Testis (tissue), 3 donors: ENCODE results near the gene KAT6B. TPM values are rescaled to one million over a fixed set of nuclear protein-coding genes. Genes with fewer than 3 reads are reported as not detected.

ENCODE experiments used
- DNase-seq: peaks from one replicate; pipeline ENCODE4 v3.0.0-alpha.2; 2019
- H3K27ac ChIP-seq, 2 donors: fragments of 200-600 bp; sonication (generic); one replicate each; pipeline ENCODE4 v1.5.1; 2019
- H3K27me3 ChIP-seq: fragments of 200-600 bp; sonication (generic); one replicate; pipeline ENCODE4 v1.5.1; 2019
- H3K36me3 ChIP-seq: fragments of 200-600 bp; sonication (generic); one replicate; pipeline ENCODE4 v1.5.1; 2017; ENCODE audit warnings: low read depth; ENCODE audit errors: missing control alignments
- H3K4me1 ChIP-seq: fragments of 200-600 bp; sonication (generic); one replicate; pipeline ENCODE4 v1.5.1; 2019
- H3K4me3 ChIP-seq, 2 donors: fragments of 200-600 bp; sonication (generic); one replicate each; pipeline ENCODE4 v1.5.1; 2017 to 2019
- H3K9me3 ChIP-seq: fragments of 200-600 bp; sonication (generic); one replicate; pipeline ENCODE4 v1.5.1; 2017
- POLR2A ChIP-seq: fragments of 450-650 bp; IDR thresholded peaks from one replicate; pipeline ENCODE4 v1.6.1; 2017; ENCODE audit warnings: antibody characterized with exemption, mild to moderate bottlenecking, moderate library complexity
- WGBS, 2 donors: methylation state at CpG; one replicate each; pipeline ENCODE4 v1.1.5; 2018; 5-methylcytosine and 5-hydroxymethylcytosine counted together
- intact Hi-C: fragments of 100-400 bp; cut with DNase I; formaldehyde crosslinking; loops from one replicate; pipeline ENCODE4 v1.15.1; 2023; ENCODE audit warnings: low total_unique reads
- polyA plus RNA-seq: library from polyadenylated mRNA; stranded (reverse); fragments of 350-450 nt; fragmentation: Illumina TruSeq; extraction: RNeasy Lipid Tissue Mini Kit (QIAGEN cat#74804); gene quantifications from one replicate; pipeline ENCODE4 v1.2.3, GENCODE V29; 2014; ENCODE audit warnings: low read depth, low replicate concordance; ENCODE audit not compliant: insufficient read depth
- total RNA-seq, 2 donors: library from RNA; depleted of rRNA; stranded (reverse); fragments of >200 nt; gene quantifications; one replicate each; pipeline ENCODE4 v1.2.3, GENCODE V29; 2016
- TF ChIP-seq, protein P1 (sequence below), 3 experiments: fragments of 450-650 bp in 2 of 3; fragments of 200-600 bp in 1 of 3; sonication (generic) in 1 of 3; IDR thresholded peaks; one replicate each; pipeline ENCODE4 v1.5.1; 2016 to 2019; ENCODE audit warnings: antibody characterized with exemption in 3 of 3, mild to moderate bottlenecking in 2 of 3, moderate library complexity in 1 of 3

KAT6B gene
- total and polyA plus RNA-seq, 3 donors from 2014 or later, result 23.9 to 109 (median 106) TPM

- WGBS, 2 donors, result 60 to 68% methylated on average over 4 of the region's 4 CpGs
- no peak for DNase-seq
- Histone ChIP-seq H3K4me3 (no peak overlapping the region), H3K27ac (peak overlapping the region in 1 of 2 donors; percentile 51), H3K4me1 (peaks cover 24% of the 10 kb centered on the region), H3K9me3 (no peaks in the 10 kb centered on the region), H3K36me3 (no peaks in the 10 kb centered on the region), H3K27me3 (no peaks in the 10 kb centered on the region)
- intact Hi-C loops, result no loop called here
- TF ChIP-seq, protein P1, sequence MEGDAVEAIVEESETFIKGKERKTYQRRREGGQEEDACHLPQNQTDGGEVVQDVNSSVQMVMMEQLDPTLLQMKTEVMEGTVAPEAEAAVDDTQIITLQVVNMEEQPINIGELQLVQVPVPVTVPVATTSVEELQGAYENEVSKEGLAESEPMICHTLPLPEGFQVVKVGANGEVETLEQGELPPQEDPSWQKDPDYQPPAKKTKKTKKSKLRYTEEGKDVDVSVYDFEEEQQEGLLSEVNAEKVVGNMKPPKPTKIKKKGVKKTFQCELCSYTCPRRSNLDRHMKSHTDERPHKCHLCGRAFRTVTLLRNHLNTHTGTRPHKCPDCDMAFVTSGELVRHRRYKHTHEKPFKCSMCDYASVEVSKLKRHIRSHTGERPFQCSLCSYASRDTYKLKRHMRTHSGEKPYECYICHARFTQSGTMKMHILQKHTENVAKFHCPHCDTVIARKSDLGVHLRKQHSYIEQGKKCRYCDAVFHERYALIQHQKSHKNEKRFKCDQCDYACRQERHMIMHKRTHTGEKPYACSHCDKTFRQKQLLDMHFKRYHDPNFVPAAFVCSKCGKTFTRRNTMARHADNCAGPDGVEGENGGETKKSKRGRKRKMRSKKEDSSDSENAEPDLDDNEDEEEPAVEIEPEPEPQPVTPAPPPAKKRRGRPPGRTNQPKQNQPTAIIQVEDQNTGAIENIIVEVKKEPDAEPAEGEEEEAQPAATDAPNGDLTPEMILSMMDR (IDR thresholded peaks at IDR 0.05), result no peak
- no peak for TF ChIP-seq POLR2A
Observed at GRCh38 chr10:74987339-74988053, 161.1 kb downstream of the KAT6B start.

DNA sequence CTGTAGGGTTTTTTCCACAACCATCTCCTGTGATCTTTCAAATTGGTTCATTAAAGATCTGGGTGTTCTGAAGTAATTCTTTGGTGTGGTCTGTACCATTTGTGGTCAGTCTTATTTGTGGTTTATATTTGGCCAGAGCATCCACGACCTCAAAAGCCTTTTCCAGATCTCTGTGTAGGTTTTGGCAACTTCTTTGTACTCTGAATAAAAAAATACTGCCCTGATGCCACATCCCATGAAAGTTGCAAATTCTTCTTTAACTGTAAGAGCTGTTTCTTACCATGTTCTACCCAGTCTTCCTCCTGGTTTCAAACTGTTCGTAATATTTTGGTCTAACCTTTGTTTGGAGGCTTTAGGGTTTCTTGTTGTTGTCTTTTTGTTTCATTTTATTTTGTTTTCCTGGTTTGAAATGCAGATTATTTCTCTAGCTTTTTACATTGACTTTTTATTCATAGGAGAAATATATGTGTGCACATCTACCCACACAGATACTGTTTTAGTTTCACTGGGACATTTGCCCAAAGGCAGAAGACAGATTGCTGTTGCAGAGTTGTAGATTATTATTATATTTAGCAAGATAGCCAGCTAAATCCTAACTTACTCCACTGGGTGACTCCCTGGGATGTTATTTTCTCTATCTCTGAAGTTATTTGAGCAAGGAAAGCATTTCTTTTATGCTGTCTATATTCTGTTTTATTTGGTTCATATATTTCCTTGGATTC, 161.8 kb downstream of the KAT6B start:
- Histone ChIP-seq H3K27ac (peak overlapping the region in 1 of 2 donors; percentile 6), H3K4me1 (peaks cover 24% of the 10 kb centered on the region)

GRCh38 chr10:74988832-74989561, 162.6 kb downstream of the KAT6B start:
- Histone ChIP-seq H3K9me3 (no peaks in the 10 kb centered on the region), H3K4me3 (no peak overlapping the region), H3K36me3 (no peaks in the 10 kb centered on the region), H3K4me1 (peaks cover 24% of the 10 kb centered on the region), H3K27me3 (no peaks in the 10 kb centered on the region), H3K27ac (peak overlapping the region; percentile 6 to 13)
- DNase-seq, result no peak
- intact Hi-C loops, result no loop called here
- TF ChIP-seq POLR2A, result no peak
- TF ChIP-seq, protein P1 (IDR thresholded peaks at IDR 0.05), result no peak
- WGBS, 2 donors, result 45 to 61% methylated on average over 5 of the region's 5 CpGs

More for the DNA sequence above, 161.8 kb downstream of the KAT6B start:
- intact Hi-C loops, result no loop called here
- WGBS, 2 donors, result 24 to 26% methylated on average over 2 of the region's 2 CpGs
- H3K9me3 ChIP-seq, result no peaks in the 10 kb centered on the region
- H3K4me3 ChIP-seq, result no peak overlapping the region
- DNase-seq, result no peak
- H3K36me3 ChIP-seq, result no peaks in the 10 kb centered on the region
- TF ChIP-seq, protein P1 (IDR thresholded peaks at IDR 0.05), result no peak
- H3K27me3 ChIP-seq, result no peaks in the 10 kb centered on the region

- H3K27ac ChIP-seq, result no peak overlapping the region
- DNase-seq, result no peak
- H3K4me1 ChIP-seq, result peaks cover 24% of the 10 kb centered on the region
- H3K4me3 ChIP-seq, result no peak overlapping the region
- intact Hi-C loops, result no loop called here
- no peaks in the 10 kb centered on the region for H3K36me3 ChIP-seq
- TF ChIP-seq POLR2A, result no peak
- TF ChIP-seq, protein P1 (IDR thresholded peaks at IDR 0.05), result peak in 1 of 3 experiments; percentile 17
- H3K27me3 ChIP-seq, result no peaks in the 10 kb centered on the region
- H3K9me3 ChIP-seq, result no peaks in the 10 kb centered on the region
Observed at GRCh38 chr10:74991435-74991834, 165.0 kb downstream of the KAT6B start.
